ENCODE data around the gene FZD7.

The FZD7 gene

DNA sequence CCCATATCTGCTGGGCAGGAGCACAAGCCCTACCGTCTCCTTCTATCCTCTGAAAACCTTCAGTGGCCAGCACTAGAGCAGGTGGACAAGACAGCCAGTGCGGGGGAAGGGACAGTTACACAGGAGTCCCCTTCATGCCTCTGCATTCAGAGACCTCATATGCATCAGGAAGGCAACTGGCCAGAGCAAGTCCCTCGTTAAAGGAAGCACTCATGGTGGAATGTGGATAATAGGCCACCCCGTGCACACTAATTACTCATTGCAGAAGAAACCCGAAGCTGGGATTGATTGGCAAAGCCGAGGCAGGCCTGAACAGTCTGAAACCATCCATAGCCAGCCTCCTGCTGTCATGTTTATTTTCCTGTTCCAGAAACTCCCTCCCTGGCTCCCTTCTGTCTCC lies 50.6 kb downstream of the FZD7 start:
- DNase-seq (ENCODE audit: extremely low read depth, low read depth), result no peak
- no peak overlapping the region for H3K4me3 ChIP-seq (replicated peaks; ENCODE audit: low read depth, low read length)
- no peak for TF ChIP-seq CTCF (IDR thresholded peaks at IDR 0.05; ENCODE audit: low read depth, low read length, missing control alignments)

All from HFF-Myc (cell line).